Keratinocyte (primary cell): ENCODE measurements around the gene AMN. TPM values are rescaled to one million over a fixed set of nuclear protein-coding genes. Genes with fewer than 3 reads are reported as not detected.

Experiments
- DNase-seq: peaks from one replicate; pipeline ENCODE4 v3.0.0-alpha.2; 2011; ENCODE audit warnings: low read depth, missing footprints, low spot score
- FAIRE-seq: peaks from 2 replicates; lab custom pipeline; 2011; peaks lifted over from hg19 to GRCh38; lab: Jason Lieb, UNC
- H2AFZ ChIP-seq: 2 replicates; pipeline ENCODE4 v1.6.0; 2012; ENCODE audit warnings: low read length, control low read depth, inconsistent platforms; ENCODE audit not compliant: control insufficient read depth
- H3K27ac ChIP-seq: 2 replicates; pipeline ENCODE4 v1.5.1; 2011; ENCODE audit warnings: low read length; ENCODE audit not compliant: control insufficient read depth, insufficient read depth
- H3K27me3 ChIP-seq: 3 replicates; pipeline ENCODE4 v1.6.0; 2011; ENCODE audit warnings: low read length; ENCODE audit not compliant: control insufficient read depth, insufficient read depth; ENCODE audit errors: extremely low read depth
- H3K36me3 ChIP-seq, 2 experiments: 2 replicates in 1 of 2; 3 replicates in 1 of 2; pipeline ENCODE4 v1.5.1; 2011; ENCODE audit warnings: low read length in 2 of 2, mild to moderate bottlenecking in 1 of 2; ENCODE audit not compliant: control insufficient read depth in 2 of 2, insufficient read depth in 2 of 2; ENCODE audit errors: extremely low read depth in 1 of 2
- H3K4me1 ChIP-seq: 3 replicates; pipeline ENCODE4 v1.5.1; 2011; ENCODE audit warnings: low read length; ENCODE audit not compliant: control insufficient read depth, insufficient read depth; ENCODE audit errors: extremely low read depth
- H3K4me2 ChIP-seq: 3 replicates; pipeline ENCODE4 v1.6.0; 2011; ENCODE audit warnings: low read depth, low read length; ENCODE audit not compliant: control insufficient read depth, insufficient read depth; ENCODE audit errors: extremely low read depth
- H3K4me3 ChIP-seq, 3 experiments: fragments of 200-600 bp in 1 of 3; sonication (generic) in 1 of 3; 2 replicates in 2 of 3; 3 replicates in 1 of 3; pipeline ENCODE4 v1.5.1; 2011 to 2016; ENCODE audit warnings: low read length in 3 of 3, mild to moderate bottlenecking in 3 of 3, control low read depth in 2 of 3, inconsistent platforms in 1 of 3, low read depth in 1 of 3, mixed read lengths in 1 of 3, mixed run types in 1 of 3, moderate library complexity in 1 of 3; ENCODE audit not compliant: control insufficient read depth in 2 of 3, insufficient read depth in 2 of 3; ENCODE audit errors: extremely low read depth in 1 of 3
- H3K79me2 ChIP-seq: 2 replicates; pipeline ENCODE4 v1.6.0; 2012; ENCODE audit warnings: low read length; ENCODE audit not compliant: control insufficient read depth, insufficient read depth
- H3K9ac ChIP-seq: 3 replicates; pipeline ENCODE4 v1.6.0; 2011; ENCODE audit warnings: low read length; ENCODE audit not compliant: control insufficient read depth, insufficient read depth; ENCODE audit errors: extremely low read depth
- H3K9me1 ChIP-seq: 3 replicates; pipeline ENCODE4 v1.6.0; 2011; ENCODE audit warnings: low read length; ENCODE audit not compliant: control insufficient read depth, insufficient read depth; ENCODE audit errors: extremely low read depth
- H3K9me3 ChIP-seq: 2 replicates; pipeline ENCODE4 v1.5.1; 2012; ENCODE audit warnings: low read depth, low read length; ENCODE audit not compliant: control insufficient read depth
- H4K20me1 ChIP-seq: 3 replicates; pipeline ENCODE4 v1.6.0; 2011; ENCODE audit warnings: low read length; ENCODE audit not compliant: control insufficient read depth, insufficient read depth; ENCODE audit errors: extremely low read depth
- CTCF ChIP-seq, 3 experiments: IDR thresholded peaks in 1 of 3; conservative IDR thresholded peaks in 1 of 3; optimal IDR thresholded peaks in 1 of 3; 2 replicates in 2 of 3; 3 replicates in 1 of 3; pipeline versions ENCODE3 to v1.5.1; 2011; ENCODE audit warnings: low read length in 3 of 3, mild to moderate bottlenecking in 3 of 3, moderate library complexity in 2 of 3, control low read depth in 1 of 3, inconsistent platforms in 1 of 3; ENCODE audit not compliant: insufficient read depth in 2 of 3; ENCODE audit errors: extremely low read depth in 1 of 3
- EZH2 ChIP-seq: IDR thresholded peaks from one replicate; pipeline ENCODE4 v1.6.1; 2012; ENCODE audit warnings: inconsistent platforms, mild to moderate bottlenecking, low read length, moderate library complexity
- dilution Hi-C: fragments of 300-500 bp; cut with MboI; formaldehyde crosslinking; loops from one replicate; pipeline ENCODE4 v1.7.0; 2020; ENCODE audit warnings: low sequenced_read_pairs; ENCODE audit not compliant: extremely low pct_ligation_motif_present
- polyA plus RNA-seq, 5 experiments: library from polyadenylated mRNA; depleted of rRNA in 3 of 5; stranded (reverse) in 3 of 5; stranded (forward) in 1 of 5; unstranded in 1 of 5; fragments of >200 nt; gene quantifications; 1 replicate in 1 of 5; 2 replicates in 3 of 5; 3 replicates in 1 of 5; pipeline versions ENCODE4 v1.2.1 to v1.2.3, GENCODE V29; 2011 to 2012; ENCODE audit warnings: missing spikeins in 2 of 5, low read depth in 1 of 5, low replicate concordance in 1 of 5

Gene AMN
- polyA plus RNA-seq, 1 donor (not counting 4 experiments of a cell fraction or from before 2014, with no cell fraction given) = 0.22 TPM

GRCh38 chr14:102937331-102938175, 15.1 kb downstream of the AMN start:
- Histone ChIP-seq H3K9me1 (no peaks in the 10 kb centered on the region), H3K4me3 (no peak overlapping the region), H3K9ac (no peak overlapping the region), H4K20me1 (no peaks in the 10 kb centered on the region), H3K4me1 (no peaks in the 10 kb centered on the region), H2AFZ (no peak overlapping the region), H3K36me3 (peaks cover 13 to 32% of the 10 kb centered on the region in 2 experiments), H3K27ac (no peak overlapping the region), H3K27me3 (no peaks in the 10 kb centered on the region), H3K4me2 (no peak overlapping the region), H3K79me2 (no peaks in the 10 kb centered on the region), H3K9me3 (no peaks in the 10 kb centered on the region)
- dilution Hi-C loops = no loop called here
- FAIRE-seq = no peak
- no peak for TF ChIP-seq EZH2
- TF ChIP-seq CTCF (optimal IDR thresholded peaks at IDR 0.05 in 1 of 3, IDR thresholded peaks at IDR 0.05 in 1 of 3, conservative IDR thresholded peaks at IDR 0.05 in 1 of 3; ENCODE audit: extremely low read depth in 1 of 3, insufficient read depth in 2 of 3, low read length in 3 of 3) = no peak
- DNase-seq = no peak

GRCh38 chr14:102938191-102938590, 15.7 kb downstream of the AMN start:
- no peaks in the 10 kb centered on the region for H3K9me3 ChIP-seq
- dilution Hi-C loops = no loop called here
- TF ChIP-seq CTCF (optimal IDR thresholded peaks at IDR 0.05 in 1 of 3, IDR thresholded peaks at IDR 0.05 in 1 of 3, conservative IDR thresholded peaks at IDR 0.05 in 1 of 3; ENCODE audit: extremely low read depth in 1 of 3, insufficient read depth in 2 of 3, low read length in 3 of 3) (no peak), EZH2 (no peak)
- no peak overlapping the region for H2AFZ ChIP-seq
- no peaks in the 10 kb centered on the region for H3K9me1 ChIP-seq
- DNase-seq (no peak), FAIRE-seq (no peak)
- H3K4me1 ChIP-seq = no peaks in the 10 kb centered on the region
- no peak overlapping the region for H3K4me2 ChIP-seq
- H3K27me3 ChIP-seq = no peaks in the 10 kb centered on the region
- H3K79me2 ChIP-seq = no peaks in the 10 kb centered on the region
- H3K36me3 ChIP-seq = peaks cover 10 to 33% of the 10 kb centered on the region in 2 experiments
- H3K27ac ChIP-seq = no peak overlapping the region
- H3K9ac ChIP-seq = no peak overlapping the region
- H3K4me3 ChIP-seq = no peak overlapping the region
- H4K20me1 ChIP-seq = no peaks in the 10 kb centered on the region
